ENCODE measurements around the gene GSTA2. TPM values are rescaled to one million over a fixed set of nuclear protein-coding genes. Genes with fewer than 3 reads are reported as not detected.
"Not testable (repeated sequence)": the region's sequence is repeated elsewhere in the genome, so short reads cannot be mapped to it uniquely, and the experiment has no call there.

The GSTA2 gene
- total RNA-seq, result not detected in 2 replicates

DNA sequence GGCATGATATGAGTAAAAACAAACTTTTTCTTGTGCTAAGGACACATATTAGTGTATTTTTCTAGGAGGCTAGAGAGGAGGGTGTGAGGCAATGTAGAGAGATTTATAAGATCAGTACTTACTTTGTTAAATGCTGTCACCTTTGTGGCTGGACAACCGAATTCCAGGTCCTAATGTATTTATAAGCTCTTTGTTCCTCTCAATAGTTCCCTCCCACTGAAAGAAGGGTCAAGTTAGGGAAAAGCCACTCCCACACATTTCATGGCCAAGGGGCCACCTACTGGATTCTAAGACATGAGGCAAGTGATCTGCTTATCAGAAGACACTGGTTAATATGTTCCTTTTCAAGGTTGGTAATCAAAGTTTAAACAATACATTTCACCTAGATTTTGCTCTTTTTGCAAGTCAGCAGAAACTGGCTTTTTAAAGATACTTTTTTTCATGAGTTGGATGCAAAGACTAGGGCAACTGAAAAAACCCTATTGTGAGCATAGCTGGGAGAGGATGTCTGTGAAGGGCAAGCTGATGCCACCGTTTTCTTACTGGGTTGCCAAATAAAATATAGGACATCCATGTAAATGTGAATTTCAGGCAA is at the start of gene GSTA2:
Gene GSTA2, minus strand, starts transcription at position 154 of the 595 bp plus-strand sequence. CDS start 5,528 bp downstream, outside the sequence.
- DNase-seq (ENCODE audit: extremely low read depth, low read depth, low spot score), result not testable (repeated sequence)

DNA sequence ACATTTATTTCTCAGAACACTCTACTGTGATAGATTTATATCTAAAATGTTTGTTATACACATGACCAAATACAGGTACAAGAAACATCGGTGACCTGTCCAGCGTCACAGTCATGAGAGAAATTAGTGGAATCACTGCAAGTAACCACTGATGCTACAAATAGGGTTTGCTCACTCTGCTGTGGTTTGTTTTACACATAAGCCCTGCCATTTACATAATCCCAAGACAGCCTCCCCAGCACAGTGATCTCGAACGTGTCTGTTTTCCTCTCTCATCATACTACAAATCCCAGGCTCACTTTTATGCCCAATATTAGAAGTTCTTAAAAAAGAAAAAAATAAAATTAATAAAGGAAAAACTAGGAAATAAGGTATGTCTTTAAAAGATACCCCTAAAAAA is 46.5 kb upstream of the GSTA2 start:
- not testable (repeated sequence) for DNase-seq (ENCODE audit: extremely low read depth, low read depth, low spot score)

GRCh38 chr6:52808660-52809059 is 45.4 kb upstream of the GSTA2 start:
- no peak for DNase-seq (ENCODE audit: extremely low read depth, low read depth, low spot score)

GRCh38 chr6:52803668-52804255 is 40.5 kb upstream of the GSTA2 start, which contains the start of gene GSTA1:
TSS of gene GSTA1 (minus strand) at chr6:52803816. CDS start at chr6:52799267, 4,549 bp downstream.
- DNase-seq (ENCODE audit: extremely low read depth, low read depth, low spot score), result not testable (repeated sequence)

DNA sequence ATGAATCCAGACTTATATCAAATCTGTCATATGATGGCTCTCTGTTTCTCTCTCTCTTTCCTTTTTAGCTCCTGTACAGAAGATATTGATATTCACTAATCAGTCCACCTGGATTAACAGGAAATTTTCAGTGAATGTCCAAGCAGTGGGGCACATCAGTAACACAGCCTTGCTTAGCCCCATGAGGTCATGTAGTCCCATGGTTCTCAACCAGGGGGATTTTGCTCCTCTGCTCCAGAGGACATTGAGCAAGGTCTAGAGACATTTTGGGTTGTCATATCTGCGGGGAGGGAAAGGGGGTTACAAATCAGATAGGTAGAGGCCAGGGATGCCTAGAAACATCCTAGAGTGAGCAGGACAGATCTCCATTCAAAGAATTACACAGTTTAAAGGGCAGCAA is 39.5 kb upstream of the GSTA2 start:
- no peak for DNase-seq (ENCODE audit: extremely low read depth, low read depth, low spot score)

DNA sequence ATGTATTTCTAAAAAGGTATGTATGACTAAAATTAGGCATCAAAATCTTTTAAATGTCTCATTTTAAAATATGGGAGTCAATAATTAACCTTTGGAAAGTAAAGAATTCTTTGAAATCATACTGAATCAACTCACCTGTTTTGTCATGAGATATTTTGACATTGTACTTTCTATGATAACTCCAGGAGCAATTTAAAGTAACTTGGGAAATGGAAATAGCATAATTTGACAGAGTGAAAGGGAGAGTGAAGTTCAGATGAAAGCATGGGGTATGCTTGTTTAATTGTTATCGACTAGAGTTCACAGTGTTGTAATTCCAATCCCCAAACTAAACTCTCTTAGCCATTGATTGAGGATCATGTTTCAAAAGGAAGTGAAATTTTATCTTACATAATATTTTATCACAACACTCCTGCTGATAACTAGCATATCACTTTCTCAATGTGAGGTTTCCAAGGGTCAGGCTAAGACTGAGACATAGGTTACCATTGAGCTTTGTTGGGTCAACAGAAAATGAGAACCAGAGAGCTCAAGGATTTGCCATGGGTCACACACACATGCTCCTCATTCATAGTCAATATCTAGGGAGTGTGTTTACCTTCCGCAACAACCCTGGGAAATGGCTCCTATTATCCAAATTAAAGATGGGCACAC is 38.0 kb upstream of the GSTA2 start:
- DNase-seq (ENCODE audit: extremely low read depth, low read depth, low spot score), result no peak

DNA sequence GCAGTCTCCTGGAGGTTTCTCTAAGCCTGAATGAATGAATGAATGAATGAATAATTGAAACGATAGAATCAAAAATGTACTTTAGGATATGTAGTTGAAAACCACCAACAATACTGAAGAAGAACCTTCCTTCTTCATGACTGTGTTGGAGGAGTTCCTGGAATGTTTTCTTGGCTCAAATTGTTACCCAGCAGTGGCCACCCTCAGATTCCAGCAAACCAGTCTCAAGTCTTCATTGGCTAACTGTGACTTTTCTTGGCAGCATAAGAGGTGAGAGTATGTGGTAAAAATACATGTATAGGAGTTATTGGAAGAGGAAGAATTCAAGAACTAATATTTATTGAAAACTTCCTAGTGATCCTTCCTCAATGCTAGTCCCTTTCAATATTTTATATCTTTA is 36.0 kb upstream of the GSTA2 start:
- not testable (repeated sequence) for DNase-seq (ENCODE audit: extremely low read depth, low read depth, low spot score)

DNA sequence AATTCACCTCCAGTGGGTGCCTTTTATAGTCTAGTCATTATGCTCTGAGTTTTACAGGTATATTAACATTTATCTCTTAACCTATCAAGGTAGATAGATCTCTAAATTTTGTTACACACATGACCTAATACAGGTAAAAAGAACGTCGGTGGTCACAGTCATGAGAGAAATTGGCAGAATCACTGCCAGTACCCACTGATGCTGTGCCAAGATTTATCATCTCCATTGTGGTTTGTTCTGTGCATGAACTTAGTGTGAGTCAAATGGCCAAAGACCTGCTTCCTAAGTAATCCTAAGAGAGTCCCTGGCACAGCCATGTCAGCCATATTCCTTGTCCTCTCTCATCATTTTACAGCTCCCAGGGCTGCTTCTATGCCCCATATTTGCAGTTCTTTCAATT is 31.1 kb upstream of the GSTA2 start:
- DNase-seq (ENCODE audit: extremely low read depth, low read depth, low spot score), result not testable (repeated sequence)

DNA sequence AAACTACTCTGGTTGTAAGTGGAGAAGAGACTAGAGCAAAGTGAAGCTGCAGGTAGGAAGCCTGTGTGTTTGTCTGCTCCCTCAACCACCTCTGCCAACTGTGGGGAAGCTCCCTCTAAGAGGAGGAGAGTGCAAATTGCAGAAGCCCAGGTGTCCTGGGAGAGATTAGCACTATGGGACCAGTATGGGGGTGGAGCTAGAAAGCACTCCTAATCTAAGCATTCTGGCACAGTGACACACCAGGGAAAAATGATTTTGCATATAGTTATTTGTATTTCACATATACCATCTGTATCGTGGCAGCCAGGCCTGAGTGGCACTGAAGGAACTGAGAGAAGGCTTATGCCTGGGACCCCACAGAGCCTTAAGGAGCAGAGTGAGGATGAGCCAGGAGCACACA is 27.6 kb upstream of the GSTA2 start:
- DNase-seq (ENCODE audit: extremely low read depth, low read depth, low spot score), result no peak

GRCh38 chr6:52789658-52790057 is 26.4 kb upstream of the GSTA2 start:
- DNase-seq (ENCODE audit: extremely low read depth, low read depth, low spot score), result not testable (repeated sequence)

DNA sequence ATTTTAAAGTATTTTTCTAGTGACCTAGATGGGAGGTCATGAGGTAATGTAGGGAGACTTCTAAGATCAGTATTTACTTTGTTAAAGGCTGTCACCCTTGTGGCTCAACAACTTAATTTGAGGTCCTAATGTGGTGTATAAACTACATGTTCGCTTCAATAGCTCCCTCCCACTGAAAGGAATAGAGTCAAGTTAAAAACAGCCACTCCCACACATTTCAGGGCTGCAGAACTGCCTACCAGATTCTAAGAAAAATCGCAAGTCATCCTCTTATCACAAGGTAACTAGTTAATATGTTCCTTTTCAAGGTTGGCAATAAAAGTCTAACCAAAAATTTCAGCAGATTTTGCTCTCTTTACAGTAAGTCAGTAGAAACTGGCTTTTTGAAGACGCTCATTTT is 25.2 kb upstream of the GSTA2 start:
- DNase-seq (ENCODE audit: extremely low read depth, low read depth, low spot score), result no peak

DNA sequence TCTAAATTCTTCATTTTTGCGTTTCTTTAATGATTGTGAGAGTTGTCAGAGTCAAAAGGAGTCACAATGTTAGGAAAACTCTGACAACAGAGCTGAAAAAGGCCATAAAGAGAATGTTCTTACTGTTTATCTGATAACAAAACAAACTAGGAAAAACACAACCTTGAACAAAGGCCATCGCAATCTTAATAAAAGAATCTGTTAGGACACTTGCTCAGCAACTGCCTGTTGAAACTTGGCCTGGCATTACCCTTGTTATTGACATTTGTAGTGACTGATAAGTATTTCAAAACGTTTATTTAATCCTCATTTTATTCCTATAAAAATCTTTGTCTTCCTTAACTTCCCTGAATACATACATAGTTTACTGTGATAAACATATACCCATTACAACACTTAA is 24.6 kb upstream of the GSTA2 start:
- DNase-seq (ENCODE audit: extremely low read depth, low read depth, low spot score), result no peak

DNA sequence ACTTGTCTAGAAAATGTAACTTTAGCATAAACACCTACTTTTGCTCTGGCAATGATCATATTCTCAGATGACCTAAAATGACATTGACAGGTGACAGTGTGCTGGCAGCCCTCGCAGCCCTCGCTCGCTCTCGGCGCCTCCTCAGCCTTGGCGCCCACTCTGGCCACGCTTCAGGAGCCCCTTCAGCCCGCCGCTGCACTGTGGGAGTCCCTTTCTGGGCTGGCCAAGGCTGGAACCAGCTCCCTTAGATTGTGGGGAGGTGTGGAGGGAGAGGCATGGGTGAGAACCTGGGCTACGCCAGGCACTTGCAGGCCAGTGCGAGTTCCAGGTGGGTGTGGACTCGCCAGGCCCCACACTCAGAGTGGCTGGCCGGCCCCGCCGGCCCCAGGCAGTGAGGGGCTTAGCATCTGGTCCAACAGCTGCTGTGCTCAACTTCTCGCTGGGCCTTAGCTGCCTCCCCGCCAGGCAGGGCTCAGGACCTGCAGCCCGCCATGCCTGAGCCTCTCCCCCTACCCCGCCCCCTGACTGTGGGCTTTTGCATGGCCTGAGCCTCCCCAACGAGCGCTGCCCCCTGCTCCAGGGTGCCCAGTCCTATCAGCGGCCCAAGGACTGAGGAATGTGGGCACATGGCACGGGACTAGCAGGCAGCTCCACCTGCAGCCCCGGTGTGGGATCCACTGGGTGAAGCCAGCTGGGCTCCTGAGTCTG is 23.1 kb upstream of the GSTA2 start:
- DNase-seq (ENCODE audit: extremely low read depth, low read depth, low spot score), result no peak

DNA sequence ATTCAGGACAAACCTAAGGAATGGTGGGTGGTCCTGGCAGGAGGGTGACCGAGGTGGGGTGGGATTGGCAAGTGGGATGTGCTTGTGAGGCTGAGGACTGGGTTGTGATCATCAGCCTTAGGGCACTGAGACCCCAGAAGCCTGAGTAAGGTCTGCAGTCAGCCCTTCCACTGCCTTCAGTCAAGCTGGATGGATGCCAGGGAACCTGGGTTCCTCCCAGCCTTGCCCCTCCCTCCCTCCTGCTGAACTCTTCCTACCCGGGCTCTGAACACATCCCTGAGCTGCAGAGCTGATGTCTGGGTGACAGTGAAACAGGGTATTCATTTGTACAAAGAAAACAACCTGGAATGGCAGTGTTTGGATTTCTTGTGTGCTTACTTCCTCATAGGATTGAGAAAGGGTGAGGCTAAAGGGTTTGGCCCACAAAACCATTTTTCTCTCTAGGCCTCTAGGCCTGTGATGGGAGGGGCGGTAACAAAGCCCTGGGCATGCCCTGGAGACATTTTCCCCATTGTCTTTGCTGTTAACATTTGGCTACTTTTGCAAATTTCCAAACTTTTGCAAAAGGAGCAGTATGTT is 19.5 kb upstream of the GSTA2 start:
- DNase-seq (ENCODE audit: extremely low read depth, low read depth, low spot score), result not testable (repeated sequence)

GRCh38 chr6:52782209-52782608 is 18.9 kb upstream of the GSTA2 start:
- not testable (repeated sequence) for DNase-seq (ENCODE audit: extremely low read depth, low read depth, low spot score)

DNA sequence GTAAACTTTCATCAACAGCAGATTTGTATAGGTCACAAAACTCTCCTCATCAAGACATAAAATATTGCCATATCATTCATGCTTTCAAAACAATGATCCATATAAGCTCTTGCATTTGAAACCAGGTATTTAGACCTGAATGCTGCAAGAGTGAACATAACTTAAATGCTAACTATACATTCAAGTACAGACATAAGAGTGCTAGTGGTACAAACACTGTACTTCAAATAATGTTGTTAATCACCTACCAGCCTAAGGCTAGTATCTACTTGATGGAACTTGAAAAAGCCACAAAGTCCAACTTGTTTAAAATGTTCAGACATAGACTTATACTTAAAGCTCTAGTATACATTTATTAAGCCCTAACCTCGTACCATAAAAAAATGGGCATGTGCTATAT is 16.0 kb upstream of the GSTA2 start:
- DNase-seq (ENCODE audit: extremely low read depth, low read depth, low spot score), result no peak

GRCh38 chr6:52776711-52777351 is 13.6 kb upstream of the GSTA2 start:
- not testable (repeated sequence) for DNase-seq (ENCODE audit: extremely low read depth, low read depth, low spot score)

DNA sequence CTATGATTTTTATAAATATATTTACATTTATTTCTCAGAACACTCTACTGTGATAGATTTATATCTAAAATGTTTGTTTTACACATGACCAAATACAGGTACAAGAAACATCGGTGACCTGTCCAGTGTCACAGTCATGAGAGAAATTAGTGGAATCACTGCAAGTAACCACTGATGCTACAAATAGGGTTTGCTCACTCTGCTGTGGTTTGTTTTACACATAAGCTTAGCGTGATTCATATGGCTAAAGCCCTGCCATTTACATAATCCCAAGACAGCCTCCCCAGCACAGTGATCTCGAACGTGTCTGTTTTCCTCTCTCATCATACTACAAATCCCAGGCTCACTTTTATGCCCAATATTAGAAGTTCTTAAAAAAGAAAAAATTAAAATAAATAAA is 6.1 kb upstream of the GSTA2 start:
- not testable (repeated sequence) for DNase-seq (ENCODE audit: extremely low read depth, low read depth, low spot score)

DNA sequence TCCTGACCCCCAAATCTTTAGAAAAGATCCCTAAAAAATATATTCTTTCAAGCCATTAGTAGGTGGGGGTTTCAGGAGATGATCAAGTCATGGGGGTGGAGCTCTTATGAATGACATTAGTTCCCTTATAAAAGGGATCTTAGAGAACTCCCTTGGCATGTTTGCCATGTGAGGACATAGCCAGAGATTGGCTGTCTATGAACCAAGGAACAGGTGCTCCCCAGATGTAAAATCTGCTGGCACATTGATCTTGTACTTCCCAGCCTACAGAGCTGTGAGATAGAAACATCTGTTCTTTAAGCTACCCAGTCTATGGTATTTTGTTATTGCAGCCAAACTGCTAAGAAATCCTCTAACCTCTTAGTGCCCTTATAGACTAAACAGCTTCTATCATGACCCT is 4.4 kb upstream of the GSTA2 start:
- not testable (repeated sequence) for DNase-seq (ENCODE audit: extremely low read depth, low read depth, low spot score)

- not testable (repeated sequence) for DNase-seq (ENCODE audit: extremely low read depth, low read depth, low spot score)
These were observed 1.4 kb downstream of the GSTA2 start for GRCh38 chr6:52761673-52762491.

Data from glomerular endothelial cell (primary cell).